K562 (cell line): ENCODE data around the gene BLCAP. TPM values are rescaled to one million over a fixed set of nuclear protein-coding genes. Genes with fewer than 3 reads are reported as not detected.
A peak's percentile ranks its signal among the peaks of the same experiment; 100 is the strongest.
"Not testable (repeated sequence)": the region's sequence is repeated elsewhere in the genome, so short reads cannot be mapped to it uniquely, and the experiment has no call there.

ENCODE experiments used
- ATAC-seq: fragments of 200-7000 bp; cut with Tn5 transposase; 3 replicates; pipeline ENCODE4 v1.9.1; 2020; ENCODE audit warnings: moderate library complexity
- BruUV-seq: library from RNA; stranded (reverse); fragments of 400-500 nt; replicated peaks from 2 replicates; lab custom pipeline; 2021; lab: Mats Ljungman, UMichigan
- CTCF ChIA-PET: fragments of 300-600 bp; formaldehyde crosslinking; extraction: SDS; loops from one replicate; lab custom pipeline; 2021; ENCODE audit warnings: low intra/inter-chr PET ratio; lab: Yijun Ruan, JAX
- POLR2A ChIA-PET: fragments of 300-600, 350-650 bp; sonication (Branson Sonifier 250); formaldehyde crosslinking; extraction: SDS; loops from one replicate; lab custom pipeline; 2021; ENCODE audit warnings: antibody characterized with exemption, inconsistent platforms; lab: Yijun Ruan, JAX
- DNase-seq, 4 experiments: peaks; one replicate each; pipeline versions ENCODE4 v3.0.0 to v3.0.0-alpha.2; 2011 to 2018; ENCODE audit warnings: low spot score in 3 of 4, mixed read lengths in 3 of 4; ENCODE audit errors: extremely low read depth in 1 of 4
- FAIRE-seq: peaks from 2 replicates; lab custom pipeline; 2011; peaks lifted over from hg19 to GRCh38; lab: Jason Lieb, UNC
- H2AFZ ChIP-seq: 2 replicates; pipeline ENCODE4 v1.6.0; 2011; ENCODE audit warnings: low read depth, low read length, control low read depth, inconsistent platforms
- H3K27ac ChIP-seq: fragments of 200-600 bp; 3 replicates; pipeline ENCODE4 v1.8.0; 2011; ENCODE audit warnings: low read depth, mild to moderate bottlenecking, control low read depth, inconsistent platforms, low read length, moderate library complexity, mixed read lengths; ENCODE audit errors: extremely low read depth
- H3K27me3 ChIP-seq, 2 experiments: fragments of 300-600 bp in 1 of 2; 2 replicates in 1 of 2; 3 replicates in 1 of 2; pipeline versions ENCODE4 v1.6.0 to v1.8.0; 2011; ENCODE audit warnings: inconsistent platforms in 2 of 2, low read length in 2 of 2, mild to moderate bottlenecking in 1 of 2, mixed read lengths in 1 of 2, moderate library complexity in 1 of 2; ENCODE audit not compliant: control insufficient read depth in 2 of 2, insufficient read depth in 2 of 2
- H3K36me3 ChIP-seq: fragments of 300-600 bp; 3 replicates; pipeline ENCODE4 v1.8.0; 2011; ENCODE audit warnings: mild to moderate bottlenecking, low read length, inconsistent platforms; ENCODE audit not compliant: control insufficient read depth, insufficient read depth
- H3K4me1 ChIP-seq, 2 experiments: fragments of 200-600 bp in 1 of 2; replicated peaks in 1 of 2; 2 replicates in 1 of 2; 3 replicates in 1 of 2; pipeline versions ENCODE4 v1.5.1 to v1.8.0; 2011; ENCODE audit warnings: inconsistent platforms in 2 of 2, low read length in 2 of 2, mild to moderate bottlenecking in 1 of 2, mixed read lengths in 1 of 2, moderate library complexity in 1 of 2; ENCODE audit not compliant: control insufficient read depth in 2 of 2, insufficient read depth in 2 of 2
- H3K4me2 ChIP-seq: 2 replicates; pipeline ENCODE4 v1.6.1; 2011; ENCODE audit warnings: low read length, control low read depth, inconsistent platforms, mixed read lengths; ENCODE audit not compliant: insufficient read depth
- H3K4me3 ChIP-seq: fragments of 200-600 bp; sonication (generic), shearing (Covaris generic); 2 replicates; pipeline ENCODE4 v1.5.1; 2016; ENCODE audit warnings: control low read depth, inconsistent platforms
- H3K79me2 ChIP-seq: fragments of 200-600 bp; 3 replicates; pipeline ENCODE4 v1.8.0; 2011; ENCODE audit warnings: low read length, inconsistent platforms; ENCODE audit not compliant: control insufficient read depth, insufficient read depth
- H3K9ac ChIP-seq, 2 experiments: 2 replicates each; pipeline versions ENCODE4 v1.6.0 to v1.6.1; 2011; ENCODE audit warnings: low read depth in 2 of 2, low read length in 2 of 2, control low read depth in 1 of 2, inconsistent platforms in 1 of 2, mild to moderate bottlenecking in 1 of 2, mixed read lengths in 1 of 2; ENCODE audit not compliant: insufficient read depth in 1 of 2
- H3K9me1 ChIP-seq: one replicate; pipeline ENCODE4 v1.6.0; 2011; ENCODE audit warnings: inconsistent platforms, mild to moderate bottlenecking, low read length, moderate library complexity; ENCODE audit not compliant: control insufficient read depth, insufficient read depth
- H3K9me3 ChIP-seq: replicated peaks from 2 replicates; pipeline ENCODE4 v1.5.1; 2011; ENCODE audit warnings: low read depth, low read length, inconsistent platforms; ENCODE audit not compliant: control insufficient read depth, insufficient read depth
- H4K20me1 ChIP-seq: replicated peaks from 2 replicates; pipeline ENCODE4 v1.6.1; 2011; ENCODE audit warnings: low read length, inconsistent platforms, mixed read lengths; ENCODE audit not compliant: control insufficient read depth, insufficient read depth
- ADNP ChIP-seq: fragments of 200-800 bp; sonication (Bioruptor generic); IDR thresholded peaks from 2 replicates; pipeline ENCODE4 v1.6.1; 2016; ENCODE audit warnings: missing genetic modification characterization, missing compliant biosample characterization
- BCOR ChIP-seq: fragments of 450-650 bp; IDR thresholded peaks from 2 replicates; pipeline ENCODE4 v1.6.1; 2016
- HDAC2 ChIP-seq: fragments of 450-650 bp; IDR thresholded peaks from 2 replicates; pipeline ENCODE4 v1.6.1; 2016; ENCODE audit warnings: mild to moderate bottlenecking
- KDM1A ChIP-seq, 2 experiments: fragments of 450-650 bp; IDR thresholded peaks; 2 replicates each; pipeline ENCODE4 v1.6.1; 2016; ENCODE audit warnings: mild to moderate bottlenecking in 2 of 2
- PHF20 ChIP-seq: fragments of 450-650 bp; IDR thresholded peaks from 2 replicates; pipeline ENCODE4 v1.6.1; 2018; ENCODE audit not compliant: partially characterized antibody
- RBM25 ChIP-seq: fragments of 200-400 bp; formaldehyde crosslinking; IDR thresholded peaks from 2 replicates; pipeline ENCODE4 v1.6.1; 2018; ENCODE audit warnings: low read length, low read depth, moderate library complexity; ENCODE audit not compliant: severe bottlenecking
- RCOR1 ChIP-seq, 2 experiments: IDR thresholded peaks; 2 replicates each; pipeline ENCODE4 v1.6.1; 2012; ENCODE audit warnings: low read depth in 2 of 2, low read length in 2 of 2, borderline replicate concordance in 1 of 2, improper control_type of control experiment in 1 of 2
- SMARCA5 ChIP-seq: fragments of 450-650 bp; IDR thresholded peaks from 2 replicates; pipeline ENCODE4 v1.6.1; 2016
- WGBS: fragments of 100-300 bp; shearing (Covaris generic); methylation state at CpG from one replicate; pipeline ENCODE4 v1.1.6; 2016; ENCODE audit warnings: low coverage, mixed read lengths; ENCODE audit not compliant: insufficient coverage; ENCODE audit errors: missing lambda C conversion rate; 5-methylcytosine and 5-hydroxymethylcytosine counted together
- in situ Hi-C: fragments of 300-500 bp; cut with MboI; formaldehyde crosslinking; loops from 4 replicates; pipeline ENCODE4 v1.15.0; 2018; ENCODE audit warnings: inconsistent platforms, mixed read lengths
- intact Hi-C: fragments of 100-400 bp; cut with micrococcal nuclease; formaldehyde crosslinking; loops from 2 replicates; pipeline ENCODE4 v1.14.2; 2022
- polyA plus RNA-seq, 8 experiments: library from polyadenylated mRNA; depleted of rRNA in 4 of 8; stranded (reverse) in 5 of 8; unstranded in 3 of 8; fragments of >200 nt; fragmentation: Nextera tagmentation in 2 of 8; fragmentation: Illumina TruSeq in 1 of 8; extraction: Ambion mirVana in 2 of 8; extraction: Trizol in 1 of 8; gene quantifications; 2 replicates each; pipeline versions ENCODE4 v1.2.1 to v1.2.3, GENCODE V29; 2011 to 2014; ENCODE audit warnings: inconsistent platforms in 1 of 8, missing spikeins in 1 of 8
- total RNA-seq, 7 experiments: library from RNA; depleted of rRNA in 6 of 7; stranded (reverse); fragments of >200 nt in 6 of 7; fragmentation: Illumina TruSeq in 2 of 7; extraction: Trizol in 2 of 7; gene quantifications; 2 replicates each; pipeline versions ENCODE4 v1.2.1 to v1.2.3, GENCODE V29; 2011 to 2021; ENCODE audit warnings: low replicate concordance in 1 of 7

Gene BLCAP
- total and polyA plus RNA-seq, 9 of the 15 experiments (the other 6 are each of a cell fraction or from before 2014, with no cell fraction given) = 16.9 to 41.5 (median 27.6) TPM

GRCh38 chr20:37540838-37541237 lies 13.2 kb upstream of the BLCAP start:
- H3K4me3 ChIP-seq, H3K9me1 ChIP-seq, POLR2A ChIA-PET, H3K27me3 ChIP-seq, H3K4me2 ChIP-seq, H4K20me1 ChIP-seq, H3K79me2 ChIP-seq, FAIRE-seq, DNase-seq, H3K27ac ChIP-seq, ATAC-seq, in situ Hi-C loops, H2AFZ ChIP-seq, intact Hi-C loops, BruUV-seq, H3K9me3 ChIP-seq, H3K36me3 ChIP-seq, H3K9ac ChIP-seq: not testable (repeated sequence)
- 0% methylated on average over 1 of the region's 1 CpG for WGBS
- peaks cover 0 to 14% of the 10 kb centered on the region in 2 experiments; a peak in 3 of 5 replicates for H3K4me1 ChIP-seq
- peak; percentile 91 for TF ChIP-seq BCOR
- peak; percentile 39; the same call in 1 of the 2 replicates for TF ChIP-seq HDAC2
- TF ChIP-seq ADNP (tag) = peak; percentile 77
- TF ChIP-seq RCOR1 (IDR thresholded peaks at IDR 0.05; ENCODE audit: borderline replicate concordance in 1 of 2, low read depth in 2 of 2, low read length in 2 of 2) = peak in 1 of 2 experiments; percentile 30; a peak in 1 of 4 replicates
- peak; percentile 84 for TF ChIP-seq RBM25
- 0 out of 4 replicates have a peak, but pooled peaks of 1 of the 2 experiments have one; percentile 41 for TF ChIP-seq KDM1A (IDR thresholded peaks at IDR 0.05)
- TF ChIP-seq SMARCA5 = peak; percentile 76; the same call in 1 of the 2 replicates
- TF ChIP-seq PHF20 = peak; percentile 16
- CTCF ChIA-PET = interaction anchor here (0.6 kb wide), 1 partner anchor 8 kb away, joined by 3 read pairs; no protein-coding TSS in a partner anchor
